ENCODE data around the gene FYN. TPM values are rescaled to one million over a fixed set of nuclear protein-coding genes. Genes with fewer than 3 reads are reported as not detected.

Gene FYN
- total RNA-seq, 2 donors from 2014 or later = 55.5 to 72.5 TPM

DNA sequence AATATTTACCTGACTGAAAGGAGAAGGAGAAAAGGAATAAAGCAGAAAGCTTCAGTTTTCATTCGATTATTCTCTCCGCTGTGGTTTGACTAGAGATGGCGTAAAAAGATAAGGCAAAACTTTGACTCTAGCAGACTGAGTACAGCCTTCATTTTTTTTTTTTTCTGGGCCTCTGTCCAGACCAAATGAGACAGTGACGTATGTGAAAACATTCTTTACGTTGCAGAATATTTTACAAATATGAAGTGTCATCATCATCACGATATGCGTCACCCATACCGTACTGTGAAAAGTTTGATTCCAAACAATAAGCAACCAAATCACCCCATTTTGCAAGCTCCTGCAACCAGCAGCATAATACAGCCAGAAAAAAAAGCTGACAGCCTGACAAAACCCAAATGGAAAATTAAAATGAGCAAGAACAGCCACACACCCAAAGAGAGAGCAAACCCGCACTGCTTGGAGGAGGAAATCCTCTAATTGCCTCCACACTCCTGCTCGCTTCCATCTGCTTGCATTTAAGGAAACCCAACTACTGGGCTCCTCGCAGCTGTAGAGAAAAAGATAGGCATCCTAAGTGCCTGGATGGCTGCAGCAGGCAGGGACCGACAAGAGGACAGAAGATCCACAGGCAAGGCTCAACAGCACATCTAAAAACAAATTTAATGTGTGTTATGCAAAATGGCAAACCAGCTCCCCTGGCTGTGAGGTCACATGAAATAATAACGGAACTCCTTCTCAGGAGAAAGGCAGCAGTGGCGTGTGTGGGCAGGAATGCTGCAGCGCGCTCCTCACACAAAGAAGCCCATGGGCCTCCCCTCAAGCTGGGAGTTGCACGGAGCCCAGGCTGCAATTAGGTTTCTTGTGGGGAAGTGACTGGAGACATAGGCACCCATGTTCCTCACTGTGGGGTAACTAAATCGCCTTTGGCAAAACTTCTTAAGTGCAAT lies 113.1 kb downstream of the FYN start:
- DNase-seq (ENCODE audit: low spot score) (no peak), ATAC-seq (ENCODE audit: insufficient number of reproducible peaks, low FRiP score, low read depth) (no peak)
- no peak for TF ChIP-seq CTCF (IDR thresholded peaks at IDR 0.05)
- no peaks in the 10 kb centered on the region for H3K9me3 ChIP-seq
- H3K27ac ChIP-seq = no peak overlapping the region
- no peaks in the 10 kb centered on the region for H3K27me3 ChIP-seq (replicated peaks; ENCODE audit: insufficient read depth)
- no peaks in the 10 kb centered on the region for H3K36me3 ChIP-seq
- peak overlapping the region; percentile 40 for H3K4me3 ChIP-seq
- peaks cover 4 to 12% of the 10 kb centered on the region in 2 donors for H3K4me1 ChIP-seq (ENCODE audit: control insufficient read depth in 1 of 2, low read depth in 2 of 2)

DNA sequence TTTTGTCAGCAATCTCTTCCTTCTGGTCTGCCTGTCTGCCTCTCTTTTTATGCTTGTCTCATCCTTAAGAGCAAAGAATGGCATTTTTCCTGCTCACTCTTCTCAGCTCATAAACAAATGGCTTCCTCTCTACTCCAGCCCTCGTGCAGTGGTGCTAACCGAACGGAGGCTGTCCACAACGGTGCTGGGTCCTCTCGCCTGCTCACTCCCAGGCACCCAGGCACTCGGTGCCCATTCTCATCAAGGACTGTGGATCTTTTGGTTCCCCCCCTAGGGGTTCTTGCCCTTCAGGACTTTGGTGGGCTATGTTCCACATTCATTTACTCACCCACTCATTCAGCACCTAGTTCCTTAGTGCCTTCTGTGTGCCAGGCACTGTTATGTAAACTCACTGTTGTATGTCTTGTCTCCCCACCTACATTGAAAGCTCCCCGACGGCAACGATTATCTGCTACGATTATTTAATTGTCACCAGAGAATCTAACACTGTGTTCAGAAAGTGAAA lies 113.9 kb downstream of the FYN start:
- no peaks in the 10 kb centered on the region for H3K9me3 ChIP-seq
- DNase-seq (ENCODE audit: low spot score) (no peak), ATAC-seq (ENCODE audit: insufficient number of reproducible peaks, low FRiP score, low read depth) (no peak)
- H3K4me3 ChIP-seq = peak overlapping the region; percentile 23
- H3K4me1 ChIP-seq (ENCODE audit: control insufficient read depth in 1 of 2, low read depth in 2 of 2) = peaks cover 4 to 12% of the 10 kb centered on the region in 2 donors
- no peaks in the 10 kb centered on the region for H3K27me3 ChIP-seq (replicated peaks; ENCODE audit: insufficient read depth)
- H3K27ac ChIP-seq = no peak overlapping the region
- no peak for TF ChIP-seq CTCF (IDR thresholded peaks at IDR 0.05)
- no peaks in the 10 kb centered on the region for H3K36me3 ChIP-seq

DNA sequence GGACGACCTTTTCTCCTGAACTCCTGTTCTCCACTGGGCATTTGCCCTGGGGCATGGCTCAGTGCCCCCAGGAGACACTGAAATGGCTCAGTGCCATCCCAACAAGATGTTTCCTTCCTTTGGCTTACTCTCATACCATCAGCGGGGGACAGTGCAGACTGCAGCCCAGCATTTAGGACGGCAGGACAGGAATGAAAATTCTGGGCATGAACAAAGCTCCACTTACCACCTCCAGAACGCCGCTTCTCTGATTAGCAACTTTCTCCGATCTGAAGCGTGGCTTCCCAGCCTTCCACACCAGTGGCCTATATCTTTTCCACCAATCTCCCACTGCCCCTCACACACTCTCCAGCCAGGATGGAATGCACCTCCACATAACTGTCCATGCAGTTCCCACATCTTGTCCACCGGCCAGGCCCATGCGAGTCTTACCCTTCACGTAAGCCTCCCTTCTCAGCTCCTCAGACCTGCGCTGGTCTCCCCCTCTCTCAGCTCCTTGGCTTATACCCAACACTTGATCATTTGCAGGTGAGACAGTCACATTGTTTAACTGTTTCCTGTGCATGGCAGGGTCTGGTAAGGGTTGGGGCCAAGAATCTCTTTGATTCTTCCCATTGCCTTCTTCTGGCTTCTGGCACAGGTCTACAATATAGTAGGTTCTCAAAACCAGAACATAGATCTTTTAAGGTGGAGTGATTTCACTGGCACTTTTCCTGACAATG lies 114.5 kb downstream of the FYN start:
- TF ChIP-seq CTCF (IDR thresholded peaks at IDR 0.05) = no peak
- Histone ChIP-seq H3K27me3 (replicated peaks; ENCODE audit: insufficient read depth) (no peaks in the 10 kb centered on the region), H3K27ac (no peak overlapping the region), H3K4me1 (ENCODE audit: control insufficient read depth in 1 of 2, low read depth in 2 of 2) (peaks cover 3 to 10% of the 10 kb centered on the region in 2 donors), H3K9me3 (no peaks in the 10 kb centered on the region), H3K4me3 (no peak overlapping the region), H3K36me3 (no peaks in the 10 kb centered on the region)
- DNase-seq (ENCODE audit: low spot score) (no peak), ATAC-seq (ENCODE audit: insufficient number of reproducible peaks, low FRiP score, low read depth) (no peak)

DNA sequence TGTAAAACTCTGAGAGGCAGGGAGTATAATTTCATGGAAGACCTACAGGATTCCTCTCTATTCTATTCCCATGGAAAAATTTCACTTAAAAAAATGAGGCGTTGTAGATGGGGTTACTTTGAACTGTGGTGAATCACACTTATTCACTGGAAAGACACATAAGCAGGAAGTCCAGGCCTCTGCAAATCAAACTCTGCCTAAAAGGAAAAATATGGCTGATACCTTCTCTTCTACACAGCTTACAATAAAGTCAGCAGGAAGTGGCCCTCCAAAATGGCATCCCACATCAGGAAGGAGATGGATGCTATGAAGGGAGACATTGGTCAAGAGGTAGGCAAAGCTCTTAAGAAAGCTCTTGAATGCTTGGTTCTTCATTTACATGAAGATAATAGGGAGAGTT lies 115.9 kb downstream of the FYN start:
- no peaks in the 10 kb centered on the region for H3K27me3 ChIP-seq (replicated peaks; ENCODE audit: insufficient read depth)
- no peak overlapping the region for H3K4me3 ChIP-seq
- H3K9me3 ChIP-seq = no peaks in the 10 kb centered on the region
- H3K36me3 ChIP-seq = no peaks in the 10 kb centered on the region
- peaks cover 0 to 3% of the 10 kb centered on the region in 2 donors for H3K4me1 ChIP-seq (ENCODE audit: control insufficient read depth in 1 of 2, low read depth in 2 of 2)
- DNase-seq (ENCODE audit: low spot score) (no peak), ATAC-seq (ENCODE audit: insufficient number of reproducible peaks, low FRiP score, low read depth) (no peak)
- no peak overlapping the region for H3K27ac ChIP-seq
- no peak for TF ChIP-seq CTCF (IDR thresholded peaks at IDR 0.05)

GRCh38 chr6:111754423-111754822 lies 118.8 kb downstream of the FYN start:
- H3K27me3 ChIP-seq (replicated peaks; ENCODE audit: insufficient read depth) = no peaks in the 10 kb centered on the region
- ATAC-seq (ENCODE audit: insufficient number of reproducible peaks, low FRiP score, low read depth) (no peak), DNase-seq (ENCODE audit: low spot score) (no peak)
- no peak for TF ChIP-seq CTCF (IDR thresholded peaks at IDR 0.05)
- H3K4me1 ChIP-seq (ENCODE audit: control insufficient read depth in 1 of 2, low read depth in 2 of 2) = peaks cover 0 to 2% of the 10 kb centered on the region in 2 donors
- H3K9me3 ChIP-seq = no peaks in the 10 kb centered on the region
- no peaks in the 10 kb centered on the region for H3K36me3 ChIP-seq
- H3K27ac ChIP-seq = no peak overlapping the region
- no peak overlapping the region for H3K4me3 ChIP-seq

All from thoracic aorta (tissue), 2 donors.